CD14-positive monocyte (primary cell): ENCODE measurements around the gene MYOM1. TPM values are rescaled to one million over a fixed set of nuclear protein-coding genes. Genes with fewer than 3 reads are reported as not detected.

Experiments used
- DNase-seq, 3 donors: peaks; one replicate each; pipeline ENCODE4 v3.0.0-alpha.2; 2011 to 2022
- H2AFZ ChIP-seq: 2 replicates; pipeline ENCODE4 v1.6.0; 2012; ENCODE audit warnings: mild to moderate bottlenecking, low read depth, low read length, inconsistent platforms; ENCODE audit not compliant: insufficient read depth, poor library complexity, severe bottlenecking
- H3K27ac ChIP-seq, 2 donors: 1 replicate in 1 of 2; 2 replicates in 1 of 2; pipeline ENCODE4 v1.5.1; 2012 to 2013; ENCODE audit warnings: low read length in 2 of 2, control low read depth in 1 of 2, inconsistent platforms in 1 of 2, low read depth in 1 of 2, mild to moderate bottlenecking in 1 of 2
- H3K27me3 ChIP-seq, 2 donors: one replicate each; pipeline versions ENCODE4 v1.6.0 to v1.6.1; 2011 to 2013; ENCODE audit warnings: low read length in 2 of 2; ENCODE audit not compliant: control insufficient read depth in 2 of 2, insufficient read depth in 2 of 2
- H3K36me3 ChIP-seq, 2 donors: replicated peaks in 1 of 2; 1 replicate in 1 of 2; 2 replicates in 1 of 2; pipeline versions ENCODE4 v1.5.1 to v1.6.1; 2012 to 2013; ENCODE audit warnings: low read length in 2 of 2, control low read depth in 1 of 2, inconsistent platforms in 1 of 2, mild to moderate bottlenecking in 1 of 2; ENCODE audit not compliant: insufficient read depth in 2 of 2, control insufficient read depth in 1 of 2
- H3K4me1 ChIP-seq, 2 donors: 1 replicate in 1 of 2; 2 replicates in 1 of 2; pipeline versions ENCODE4 v1.5.1 to v1.6.1; 2012 to 2013; ENCODE audit warnings: low read length in 2 of 2, control low read depth in 1 of 2, inconsistent platforms in 1 of 2, mild to moderate bottlenecking in 1 of 2, moderate library complexity in 1 of 2; ENCODE audit not compliant: insufficient read depth in 2 of 2, control insufficient read depth in 1 of 2
- H3K4me2 ChIP-seq: replicated peaks from 2 replicates; pipeline ENCODE3; 2012; ENCODE audit warnings: low read length, moderate library complexity, mild to moderate bottlenecking; ENCODE audit not compliant: poor library complexity, severe bottlenecking; ENCODE audit errors: extremely low read depth
- H3K4me3 ChIP-seq, 3 experiments: fragments of 200-600 bp in 1 of 3; sonication (generic) in 1 of 3; replicated peaks in 1 of 3; 1 replicate in 2 of 3; 2 replicates in 1 of 3; pipeline ENCODE4 v1.5.1; 2011 to 2013; ENCODE audit warnings: low read length in 3 of 3, mild to moderate bottlenecking in 3 of 3, control low read depth in 2 of 3, low read depth in 2 of 3, inconsistent platforms in 1 of 3, moderate library complexity in 1 of 3
- H3K79me2 ChIP-seq: 2 replicates; pipeline ENCODE4 v1.6.0; 2012; ENCODE audit warnings: mild to moderate bottlenecking, control low read depth, inconsistent platforms, low read length, moderate library complexity; ENCODE audit not compliant: insufficient read depth
- H3K9ac ChIP-seq: 2 replicates; pipeline ENCODE4 v1.6.0; 2017; ENCODE audit warnings: low read length, mild to moderate bottlenecking; ENCODE audit not compliant: insufficient read depth, poor library complexity, severe bottlenecking
- H3K9me3 ChIP-seq, 2 donors: replicated peaks in 1 of 2; 1 replicate in 1 of 2; 2 replicates in 1 of 2; pipeline versions ENCODE4 v1.5.1 to v1.6.1; 2012 to 2013; ENCODE audit warnings: low read length in 2 of 2, control low read depth in 1 of 2; ENCODE audit not compliant: control insufficient read depth in 1 of 2, insufficient read depth in 1 of 2
- H4K20me1 ChIP-seq: 2 replicates; pipeline ENCODE4 v1.6.0; 2012; ENCODE audit warnings: mild to moderate bottlenecking, low read length, control low read depth, moderate library complexity; ENCODE audit not compliant: insufficient read depth
- H3K27ac Mint-ChIP-seq, 7 donors: one replicate each; pipeline ENCODE4 v1.8.0; 2020; ENCODE audit warnings: mild to moderate bottlenecking in 7 of 7, mixed read lengths in 7 of 7, moderate library complexity in 6 of 7, inconsistent platforms in 2 of 7
- H3K27me3 Mint-ChIP-seq, 3 donors: one replicate each; pipeline ENCODE4 v1.8.0; 2021 to 2022; ENCODE audit warnings: low read depth in 3 of 3, mild to moderate bottlenecking in 3 of 3, mixed read lengths in 3 of 3, moderate library complexity in 3 of 3, inconsistent platforms in 1 of 3
- H3K36me3 Mint-ChIP-seq, 2 donors: one replicate each; pipeline ENCODE4 v1.8.0; 2020; ENCODE audit warnings: mixed read lengths in 2 of 2, inconsistent platforms in 1 of 2, mild to moderate bottlenecking in 1 of 2
- H3K4me1 Mint-ChIP-seq: one replicate; pipeline ENCODE4 v1.8.0; 2020; ENCODE audit warnings: mild to moderate bottlenecking, mixed read lengths
- H3K4me3 Mint-ChIP-seq, 2 donors: one replicate each; pipeline ENCODE4 v1.8.0; 2020; ENCODE audit warnings: mild to moderate bottlenecking in 2 of 2, mixed read lengths in 2 of 2, moderate library complexity in 1 of 2
- H3K9me3 Mint-ChIP-seq, 7 donors: one replicate each; pipeline ENCODE4 v1.8.0; 2020 to 2022; ENCODE audit warnings: mixed read lengths in 7 of 7, mild to moderate bottlenecking in 6 of 7, moderate library complexity in 6 of 7, inconsistent platforms in 2 of 7
- CTCF ChIP-seq: fragments of 200-600 bp; IDR thresholded peaks from one replicate; pipeline ENCODE4 v1.8.0; 2022; ENCODE audit warnings: antibody characterized with exemption, mild to moderate bottlenecking
- WGBS: methylation state at CpG from one replicate; pipeline ENCODE4 v1.1.5; 2013; ENCODE audit warnings: missing lambda C conversion rate; ENCODE audit not compliant: insufficient coverage; 5-methylcytosine and 5-hydroxymethylcytosine counted together
- intact Hi-C, 2 donors: fragments of 100-400 bp; cut with micrococcal nuclease; formaldehyde crosslinking; loops; one replicate each; pipeline versions ENCODE4 v1.15.0 to v1.15.1; 2023
- polyA plus RNA-seq, 3 donors: library from polyadenylated mRNA; depleted of rRNA in 1 of 3; unstranded in 2 of 3; stranded (reverse) in 1 of 3; fragments of 300-500 nt in 2 of 3; fragments of >200 nt in 1 of 3; fragmentation: Illumina TruSeq in 2 of 3; gene quantifications; 1 replicate in 2 of 3; 2 replicates in 1 of 3; pipeline ENCODE4 v1.2.3, GENCODE V29; 2012 to 2021

Gene MYOM1
- polyA plus RNA-seq, 3 donors = 0.05 to 0.95 (median 0.22) TPM

GRCh38 chr18:3225588-3225987 lies 5.8 kb upstream of the MYOM1 start:
- Mint-ChIP-seq H3K27me3 (peaks cover 0 to 3% (median 2%) of the 10 kb centered on the region in 3 donors), H3K27ac (no peak overlapping the region), H3K4me3 (no peak overlapping the region), H3K36me3 (no peaks in the 10 kb centered on the region), H3K9me3 (peaks cover 0 to 2% (median 0%) of the 10 kb centered on the region in 7 donors), H3K4me1 (peaks cover under 1% of the 10 kb centered on the region)
- Histone ChIP-seq H3K36me3 (no peaks in the 10 kb centered on the region), H3K79me2 (no peaks in the 10 kb centered on the region), H3K4me1 (no peaks in the 10 kb centered on the region), H3K27ac (no peak overlapping the region), H3K9me3 (no peaks in the 10 kb centered on the region), H3K4me2 (no peak overlapping the region), H4K20me1 (no peaks in the 10 kb centered on the region), H3K9ac (no peak overlapping the region), H3K27me3 (no peaks in the 10 kb centered on the region), H2AFZ (no peak overlapping the region), H3K4me3 (no peak overlapping the region)
- WGBS = no CpG with 5 or more reads among the region's 3 CpGs
- TF ChIP-seq CTCF = no peak
- intact Hi-C loops = no loop called here
- DNase-seq = no peak

DNA sequence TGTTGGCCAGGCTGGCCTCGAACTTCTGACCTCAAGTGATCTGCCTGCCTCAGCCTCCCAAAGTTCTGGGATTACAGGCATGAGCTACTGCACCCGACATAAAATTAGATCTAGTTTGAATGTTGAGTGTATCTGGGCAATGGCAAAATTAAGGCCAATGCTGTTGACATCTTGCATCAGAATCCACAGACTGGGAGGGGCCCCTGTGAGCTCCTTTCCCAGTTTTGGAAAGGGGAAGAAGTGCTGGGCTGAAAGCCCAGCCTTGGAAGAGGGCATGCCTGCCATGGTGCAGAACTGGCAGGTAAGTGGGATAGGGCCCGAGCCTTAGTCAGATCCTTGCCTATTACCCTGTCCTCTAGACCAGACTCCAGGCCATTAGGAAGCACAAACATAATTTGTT lies 4.5 kb upstream of the MYOM1 start:
- Histone ChIP-seq H3K27me3 (no peaks in the 10 kb centered on the region), H3K4me3 (no peak overlapping the region), H3K4me2 (no peak overlapping the region), H2AFZ (no peak overlapping the region), H3K36me3 (no peaks in the 10 kb centered on the region), H3K9ac (no peak overlapping the region), H3K9me3 (no peaks in the 10 kb centered on the region), H3K4me1 (no peaks in the 10 kb centered on the region), H4K20me1 (no peaks in the 10 kb centered on the region), H3K79me2 (no peaks in the 10 kb centered on the region), H3K27ac (no peak overlapping the region)
- Mint-ChIP-seq H3K4me3 (no peak overlapping the region), H3K9me3 (peaks cover 0 to 2% (median 0%) of the 10 kb centered on the region in 7 donors), H3K27me3 (peaks cover 0 to 3% (median 2%) of the 10 kb centered on the region in 3 donors), H3K27ac (no peak overlapping the region), H3K4me1 (no peaks in the 10 kb centered on the region), H3K36me3 (no peaks in the 10 kb centered on the region)
- DNase-seq = no peak
- intact Hi-C loops = no loop called here
- no peak for TF ChIP-seq CTCF
- 92% methylated on average over 2 of the region's 3 CpGs for WGBS
